Activated T-cell treated with anti-CD3 and anti-CD28 coated beads, Interleukin-2, amount 50 U/mL, for 72 hours (primary cell): ENCODE data around the gene MOB3A. TPM values are rescaled to one million over a fixed set of nuclear protein-coding genes. Genes with fewer than 3 reads are reported as not detected.
"Not testable (repeated sequence)": the region's sequence is repeated elsewhere in the genome, so short reads cannot be mapped to it uniquely, and the experiment has no call there.

ENCODE experiments used
- ATAC-seq, 2 donors: fragments of 150-1000 bp; cut with Tn5 transposase; replicated peaks in 1 of 2; 2 replicates each; pipeline ENCODE4 v1.10.0; 2021; ENCODE audit warnings: moderate library complexity in 2 of 2, mild to moderate bottlenecking in 1 of 2
- DNase-seq, 2 donors: peaks; one replicate each; pipeline ENCODE4 v3.0.0; 2021 to 2022; ENCODE audit warnings: mixed read lengths in 1 of 2
- H3K27ac Mint-ChIP-seq: one replicate; pipeline ENCODE4 v1.8.0; 2022; ENCODE audit warnings: mild to moderate bottlenecking, moderate library complexity, mixed read lengths
- H3K27me3 Mint-ChIP-seq: one replicate; pipeline ENCODE4 v1.8.0; 2022; ENCODE audit warnings: low read depth, mixed read lengths
- H3K36me3 Mint-ChIP-seq, 2 donors: one replicate each; pipeline ENCODE4 v1.8.0; 2022; ENCODE audit warnings: mixed read lengths in 2 of 2, mild to moderate bottlenecking in 1 of 2; ENCODE audit not compliant: insufficient read depth in 2 of 2
- H3K4me1 Mint-ChIP-seq: one replicate; pipeline ENCODE4 v1.8.0; 2022; ENCODE audit warnings: low read depth, mixed read lengths
- H3K4me3 Mint-ChIP-seq, 2 donors: one replicate each; pipeline ENCODE4 v1.8.0; 2022; ENCODE audit warnings: mild to moderate bottlenecking in 2 of 2, mixed read lengths in 2 of 2, moderate library complexity in 2 of 2
- H3K9me3 Mint-ChIP-seq, 2 donors: one replicate each; pipeline ENCODE4 v1.8.0; 2022; ENCODE audit warnings: mixed read lengths in 2 of 2
- total RNA-seq, 2 donors: library from RNA; stranded (reverse); gene quantifications; one replicate each; pipeline ENCODE4 v1.2.3, GENCODE V29; 2022

The MOB3A gene
- total RNA-seq, 2 donors from 2014 or later: 129 to 134 TPM

DNA sequence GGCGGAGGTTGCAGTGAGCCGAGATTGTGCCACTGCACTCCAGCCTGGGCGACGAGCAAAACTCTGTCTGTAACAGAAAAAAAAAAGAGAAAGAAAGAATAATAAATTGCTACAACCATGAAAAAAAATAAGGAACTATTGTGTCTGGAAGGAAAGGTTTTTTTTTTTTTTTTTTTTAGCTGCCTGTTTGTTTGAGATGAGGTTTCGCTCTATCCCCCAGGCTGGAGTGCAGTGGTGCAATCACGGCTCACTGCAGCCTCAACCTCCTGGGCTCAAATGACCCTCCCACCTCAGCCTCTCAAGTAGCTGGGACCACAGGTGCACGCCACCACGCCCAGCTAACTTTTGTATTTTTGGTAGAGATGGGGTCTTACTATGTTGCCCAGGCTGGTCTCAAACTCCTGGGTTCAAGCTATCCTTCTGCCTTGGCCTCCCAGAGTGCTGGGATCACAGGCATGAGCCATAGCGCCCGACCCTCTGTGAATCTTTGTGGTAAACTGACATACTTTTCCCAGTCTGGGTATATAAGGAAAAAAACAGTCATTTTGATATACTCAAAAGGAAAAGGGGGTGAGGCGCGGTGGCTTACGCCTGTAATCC is 4.1 kb downstream of the MOB3A start:
- not testable (repeated sequence) for ATAC-seq, H3K9me3 Mint-ChIP-seq, DNase-seq, H3K27me3 Mint-ChIP-seq, H3K4me3 Mint-ChIP-seq, H3K27ac Mint-ChIP-seq
- Mint-ChIP-seq H3K4me1 (peaks cover 76% of the 10 kb centered on the region), H3K36me3 (peaks cover 10 to 12% of the 10 kb centered on the region in 2 donors)

DNA sequence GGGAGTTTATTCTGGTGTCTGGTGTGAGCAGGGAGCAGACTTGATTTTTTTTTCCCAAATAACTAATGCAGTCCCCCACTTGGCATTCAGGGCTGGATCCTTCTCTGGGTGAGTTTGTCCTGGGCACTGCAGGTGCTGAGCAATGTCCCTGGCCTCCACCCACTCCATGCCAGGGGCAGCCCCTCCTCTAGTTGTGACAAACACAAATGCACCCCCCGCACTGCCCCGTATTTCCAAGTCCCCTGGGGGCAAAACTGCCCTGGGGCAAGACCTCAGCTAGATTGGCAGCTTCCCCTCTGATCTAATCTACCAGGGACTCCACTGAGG is 6.4 kb downstream of the MOB3A start:
- no peak for DNase-seq
- Mint-ChIP-seq H3K27me3 (no peaks in the 10 kb centered on the region), H3K36me3 (peaks cover 10% of the 10 kb centered on the region in 2 donors), H3K4me3 (peak overlapping the region; percentile 88 to 90), H3K27ac (peak overlapping the region; percentile 82), H3K4me1 (peaks cover 89% of the 10 kb centered on the region), H3K9me3 (no peaks in the 10 kb centered on the region)
- ATAC-seq: no peak

DNA sequence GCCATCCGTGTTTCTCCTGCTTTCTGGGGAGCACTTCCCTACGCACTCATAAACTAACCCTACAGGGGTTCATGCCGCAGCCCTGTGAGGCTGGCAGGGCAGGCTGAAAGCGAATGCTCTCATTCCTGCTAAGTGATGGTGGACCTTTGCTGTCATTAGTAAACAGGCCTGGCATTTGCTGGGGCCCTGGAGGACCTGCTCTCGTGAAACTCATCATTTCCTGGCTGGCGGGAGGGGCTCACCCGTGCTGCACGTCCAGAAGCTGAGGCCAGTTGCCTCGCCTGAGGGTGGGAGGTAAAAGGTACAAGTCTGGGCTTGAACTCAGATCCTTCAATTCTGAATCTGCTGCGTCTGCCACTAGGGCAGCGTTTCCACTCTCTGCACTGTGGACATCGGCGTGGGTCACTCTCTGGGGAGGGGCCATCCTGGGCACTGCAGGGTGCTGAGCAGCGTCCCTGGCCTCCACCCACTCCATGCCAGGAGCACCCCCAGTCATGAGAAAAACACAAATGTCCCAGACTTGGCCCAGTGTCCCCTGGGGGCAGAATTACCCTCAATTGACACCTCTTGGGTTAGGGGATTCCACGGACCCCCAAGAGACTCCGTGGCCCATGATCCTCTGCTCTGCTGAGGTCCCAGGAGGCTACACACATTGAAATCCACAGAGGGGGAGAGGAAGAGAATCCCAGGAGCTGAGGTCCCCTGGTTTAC is 7.0 kb downstream of the MOB3A start:
- peak overlapping the region; percentile 70 to 90 for H3K4me3 Mint-ChIP-seq
- no peak for ATAC-seq
- no peaks in the 10 kb centered on the region for H3K27me3 Mint-ChIP-seq
- H3K9me3 Mint-ChIP-seq: no peaks in the 10 kb centered on the region
- peaks cover 84% of the 10 kb centered on the region for H3K4me1 Mint-ChIP-seq
- DNase-seq: no peak
- peak overlapping the region; percentile 38 for H3K27ac Mint-ChIP-seq
- peaks cover 4 to 5% of the 10 kb centered on the region in 2 donors for H3K36me3 Mint-ChIP-seq

DNA sequence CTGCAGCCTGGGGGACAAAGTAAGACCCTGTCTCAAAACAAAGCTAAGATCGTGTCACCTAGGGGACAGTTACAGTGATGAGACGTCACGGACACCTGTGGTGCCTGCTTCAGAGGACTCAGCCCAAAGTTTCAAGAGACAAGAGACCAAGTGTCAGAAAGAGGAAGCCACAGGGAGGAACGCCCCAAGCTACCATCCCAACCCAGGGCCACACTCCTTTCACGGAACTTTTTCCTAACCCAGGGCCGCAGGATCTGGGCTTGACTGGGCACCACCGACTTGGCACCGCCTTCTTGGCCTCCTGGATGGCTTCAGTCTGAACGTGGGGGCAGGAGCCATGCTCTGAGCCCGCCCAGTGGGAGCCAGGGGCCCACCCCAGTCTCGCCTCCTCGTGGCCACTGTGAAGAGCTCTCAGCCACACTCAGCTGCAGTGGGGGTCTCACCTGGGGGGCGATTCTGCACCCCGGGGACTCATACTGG is 8.5 kb downstream of the MOB3A start:
- Mint-ChIP-seq H3K36me3 (peaks cover 9 to 12% of the 10 kb centered on the region in 2 donors), H3K27me3 (no peaks in the 10 kb centered on the region), H3K27ac (peak overlapping the region; percentile 72), H3K4me3 (peak overlapping the region; percentile 72 to 85), H3K9me3 (no peaks in the 10 kb centered on the region), H3K4me1 (peaks cover 76% of the 10 kb centered on the region)
- DNase-seq (no peak), ATAC-seq (no peak)

DNA sequence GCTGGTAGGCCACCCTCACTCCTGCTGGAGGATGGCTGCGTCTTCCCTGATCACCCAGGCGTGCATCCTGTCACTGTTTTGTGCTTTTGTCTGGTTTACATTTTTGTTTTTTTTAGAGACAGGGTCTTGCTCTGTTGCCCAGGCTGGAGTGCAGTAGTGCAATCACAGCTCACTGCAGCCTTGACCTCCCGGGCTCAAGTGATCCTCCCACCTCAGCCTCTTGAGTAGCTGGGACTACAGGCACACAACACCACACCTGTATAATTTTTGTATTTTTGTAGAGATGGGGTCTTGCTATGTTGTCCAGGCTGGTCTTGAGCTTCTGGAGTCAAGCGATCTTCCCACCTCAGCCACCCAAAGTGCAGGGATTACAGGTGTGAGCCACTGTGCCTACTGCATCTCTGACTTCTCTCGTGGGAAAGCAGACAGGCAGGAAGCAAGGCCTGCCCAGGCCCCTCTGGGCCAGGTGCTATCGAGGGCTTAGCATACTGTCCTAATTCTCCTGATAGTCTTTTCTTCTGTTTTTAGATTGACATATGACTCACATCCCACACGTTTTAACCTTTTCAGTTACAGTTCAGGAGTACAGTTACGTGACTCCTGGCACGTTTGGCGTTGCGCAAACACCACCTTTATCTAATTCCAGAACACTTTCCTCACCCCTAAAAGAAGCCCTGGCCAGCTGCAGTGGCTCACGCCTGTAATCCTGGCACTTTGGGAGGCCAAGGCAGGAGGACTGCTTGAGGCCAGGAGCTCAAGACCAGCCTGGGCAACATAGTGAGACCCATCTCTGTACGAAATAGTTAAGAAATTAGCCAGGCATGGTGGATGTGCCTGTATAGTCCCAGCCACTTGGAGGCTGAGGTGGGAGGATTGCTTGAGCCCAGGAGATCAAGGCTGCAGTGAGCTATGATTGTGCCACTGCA is 9.2 kb downstream of the MOB3A start:
- DNase-seq, H3K9me3 Mint-ChIP-seq, H3K27me3 Mint-ChIP-seq: not testable (repeated sequence)
- Mint-ChIP-seq H3K4me3 (peak overlapping the region; percentile 72 to 85), H3K27ac (peak overlapping the region; percentile 72), H3K36me3 (peaks cover 9 to 13% of the 10 kb centered on the region in 2 donors), H3K4me1 (peaks cover 76% of the 10 kb centered on the region)
- ATAC-seq: peak; percentile 12 to 14

DNA sequence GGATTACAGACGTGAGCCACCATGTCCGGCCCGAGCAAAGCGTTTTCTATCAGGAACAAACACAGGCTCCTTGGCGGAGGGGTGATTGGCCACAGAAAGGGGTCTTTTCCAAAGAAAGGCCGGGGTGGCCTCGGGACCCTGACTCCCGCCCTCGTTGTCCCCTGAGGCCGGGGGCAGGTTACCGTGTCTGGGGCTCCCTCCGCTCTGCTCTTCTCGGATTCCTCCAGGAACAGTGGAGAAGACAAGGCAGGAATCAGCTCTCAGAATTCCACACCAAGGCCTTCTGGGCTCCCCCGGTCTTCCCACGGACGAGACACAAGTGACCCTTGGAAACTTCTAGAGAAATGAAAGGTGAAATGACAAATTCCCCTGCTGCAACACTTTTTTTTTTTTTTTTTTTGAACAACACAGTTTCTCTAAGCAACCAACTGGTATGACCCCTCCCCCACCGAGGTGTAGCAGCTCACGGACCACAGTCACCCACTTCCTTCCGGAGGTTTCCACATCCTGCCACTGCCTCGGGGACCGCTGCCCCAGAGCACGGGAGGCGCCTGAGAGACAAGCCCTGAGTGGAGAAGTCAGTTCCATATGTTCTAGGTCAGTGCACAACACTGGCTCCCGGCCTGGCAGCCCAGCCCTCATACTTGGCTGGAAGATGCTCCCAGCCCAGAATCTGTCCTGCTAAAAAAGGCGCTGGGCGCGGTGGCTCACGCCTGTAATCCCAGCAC is 11.0 kb downstream of the MOB3A start:
- H3K36me3 Mint-ChIP-seq: peaks cover 9 to 19% of the 10 kb centered on the region in 2 donors
- peaks cover 83% of the 10 kb centered on the region for H3K4me1 Mint-ChIP-seq
- H3K27ac Mint-ChIP-seq: peak overlapping the region; percentile 99
- peak overlapping the region; percentile 99 to 100 for H3K4me3 Mint-ChIP-seq
- no peaks in the 10 kb centered on the region for H3K27me3 Mint-ChIP-seq
- DNase-seq (peak; percentile 95 to 97), ATAC-seq (peak; percentile 76 to 85)
- no peaks in the 10 kb centered on the region for H3K9me3 Mint-ChIP-seq

DNA sequence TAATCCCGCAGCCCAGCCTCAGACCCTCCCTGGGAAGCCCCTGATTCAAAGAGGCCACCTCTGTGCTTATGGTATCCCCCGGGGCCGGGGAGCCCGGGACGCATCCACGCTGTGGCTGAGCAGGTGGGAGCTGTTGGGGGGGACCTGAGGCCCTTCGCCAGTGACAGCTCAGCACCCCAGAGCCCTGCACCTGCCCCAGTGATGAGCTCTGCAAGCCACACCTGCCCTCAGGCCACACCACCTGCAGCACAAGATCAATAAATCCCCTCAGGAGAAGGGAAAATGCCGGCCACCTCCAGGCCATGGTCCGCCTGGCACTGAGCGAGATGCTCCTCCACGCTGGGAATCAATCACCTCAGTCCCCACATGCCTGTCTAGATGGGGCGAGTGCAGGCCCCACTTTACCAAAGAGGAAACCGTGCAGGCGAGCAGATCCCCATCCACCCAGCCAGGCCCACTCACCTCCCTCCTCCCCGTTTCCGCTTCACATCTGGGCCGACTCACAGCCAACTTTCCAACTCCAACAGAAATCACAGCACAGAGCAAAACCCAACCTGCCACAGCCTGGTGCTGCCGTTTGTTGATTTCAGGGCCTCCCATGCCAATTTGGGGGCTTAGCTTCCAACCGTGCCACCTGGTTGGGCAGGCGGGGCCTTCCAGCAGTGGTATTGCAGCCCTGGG is 12.8 kb downstream of the MOB3A start:
- H3K27ac Mint-ChIP-seq: peak overlapping the region; percentile 99
- H3K4me1 Mint-ChIP-seq: peaks cover 75% of the 10 kb centered on the region
- DNase-seq: peak; percentile 71 to 72

DNA sequence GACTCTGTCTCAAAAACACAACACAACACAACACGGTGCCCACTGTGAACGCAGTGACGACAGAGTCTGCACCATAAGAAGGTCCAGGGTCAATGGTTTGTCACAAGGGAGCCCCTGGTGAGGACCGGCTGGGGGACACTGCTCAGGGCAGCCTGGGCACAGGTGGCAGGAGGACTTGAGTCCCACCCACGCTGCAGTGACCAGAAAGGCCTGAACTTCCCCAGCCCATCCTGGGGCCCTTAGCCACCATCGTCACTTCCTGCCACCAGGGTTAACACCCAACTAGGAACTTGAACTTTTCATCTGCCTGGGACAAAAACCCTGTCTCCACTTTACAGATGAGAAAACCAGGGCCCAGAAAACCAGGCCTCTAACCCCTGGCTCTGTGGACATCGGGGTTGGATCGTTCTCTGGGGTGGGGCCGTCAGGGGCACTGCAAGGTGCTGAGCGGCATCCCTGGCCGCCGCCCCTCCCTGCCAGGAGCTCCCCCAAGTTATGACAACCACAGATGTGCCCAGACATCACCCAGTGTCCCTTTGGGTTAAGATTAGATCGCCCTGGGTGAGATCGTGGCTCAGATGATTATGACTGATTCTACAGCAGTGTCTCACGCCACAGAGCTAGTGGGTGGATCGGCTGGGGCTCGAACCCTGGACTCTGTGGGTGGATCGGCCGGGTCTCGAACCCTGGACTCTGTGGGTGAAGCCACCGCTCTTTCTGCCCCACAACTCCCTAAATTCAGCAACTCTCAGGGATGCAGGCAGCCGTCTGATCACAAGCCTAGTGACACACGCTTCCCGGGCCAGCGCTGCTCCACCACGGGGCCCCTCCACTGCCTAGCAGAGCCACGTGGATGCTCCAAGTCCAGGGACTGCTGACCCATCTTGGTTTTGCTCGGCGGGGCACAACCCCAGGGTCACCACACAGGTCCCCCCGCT is 14.0 kb downstream of the MOB3A start:
- Mint-ChIP-seq H3K9me3 (no peaks in the 10 kb centered on the region), H3K4me3 (peak overlapping the region; percentile 99 to 100), H3K27me3 (no peaks in the 10 kb centered on the region), H3K4me1 (peaks cover 63% of the 10 kb centered on the region), H3K36me3 (peaks cover 9 to 30% of the 10 kb centered on the region in 2 donors), H3K27ac (peak overlapping the region; percentile 99)
- peak; percentile 27 to 54 for ATAC-seq
- DNase-seq: peak; percentile 61 to 73

More for the DNA sequence above, 12.8 kb downstream of the MOB3A start:
- Mint-ChIP-seq H3K9me3 (no peaks in the 10 kb centered on the region), H3K4me3 (peak overlapping the region; percentile 99 to 100), H3K27me3 (no peaks in the 10 kb centered on the region), H3K36me3 (peaks cover 9 to 24% of the 10 kb centered on the region in 2 donors)
- peak; percentile 28 to 48 for ATAC-seq

DNA sequence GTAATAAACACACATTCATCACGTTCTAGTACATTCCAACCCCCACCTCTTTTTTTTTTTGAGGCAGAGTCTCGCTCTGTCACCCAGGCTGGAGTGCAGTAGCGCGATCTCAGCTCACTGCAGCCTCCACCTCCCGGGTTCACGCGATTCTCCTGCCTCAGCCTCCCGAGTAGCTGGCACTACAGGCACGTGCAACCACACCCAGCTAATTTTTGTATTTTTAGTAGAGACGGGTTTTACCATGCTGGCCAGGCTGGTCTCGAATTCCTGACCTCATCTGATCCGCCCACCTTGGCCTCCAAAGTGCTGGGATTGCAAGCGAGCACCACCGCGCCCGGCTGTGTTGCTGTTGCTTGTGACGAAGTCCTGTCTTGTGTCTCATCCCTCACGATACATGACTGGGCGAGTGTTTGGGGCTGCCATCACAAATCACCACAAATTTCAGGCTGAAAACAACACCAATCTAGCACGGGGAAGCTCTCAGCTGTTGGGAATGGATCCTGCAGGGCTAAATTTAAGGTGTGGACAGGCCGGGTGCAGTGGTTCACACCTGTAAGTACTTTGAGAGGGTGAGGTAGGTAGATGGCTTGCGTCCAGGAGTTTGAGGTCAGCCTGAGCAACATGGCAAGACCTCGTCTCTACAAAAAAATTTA is 15.7 kb downstream of the MOB3A start:
- H3K36me3 Mint-ChIP-seq: peaks cover 9 to 35% of the 10 kb centered on the region in 2 donors

DNA sequence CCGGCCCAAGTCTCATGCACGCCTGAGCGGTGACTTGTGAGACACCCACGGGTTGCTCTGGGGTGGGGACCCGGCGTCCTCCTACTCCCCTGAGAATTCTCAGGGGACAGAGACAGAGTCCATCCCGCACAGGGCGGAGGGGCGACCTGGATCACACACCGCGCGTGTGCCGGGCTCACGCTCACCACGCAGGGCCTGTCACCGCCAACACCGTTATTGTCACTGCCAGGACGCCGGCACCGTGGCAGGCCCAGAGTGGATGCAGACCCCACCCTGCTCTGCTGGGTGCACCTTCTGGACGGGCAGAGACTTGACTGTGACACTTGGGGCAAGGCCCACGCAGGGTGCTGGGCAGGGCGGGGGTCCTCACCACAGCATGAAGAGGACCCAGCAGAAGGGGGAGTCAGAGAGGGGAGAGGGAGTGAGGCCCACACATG is 16.2 kb downstream of the MOB3A start:
- Mint-ChIP-seq H3K27ac (peak overlapping the region; percentile 94), H3K36me3 (peaks cover 5 to 34% of the 10 kb centered on the region in 2 donors), H3K4me1 (peaks cover 45% of the 10 kb centered on the region), H3K27me3 (no peaks in the 10 kb centered on the region), H3K4me3 (peak overlapping the region; percentile 99 to 100), H3K9me3 (no peaks in the 10 kb centered on the region)
- no peak for ATAC-seq
- no peak for DNase-seq

More for the DNA sequence above, 15.7 kb downstream of the MOB3A start:
- peak overlapping the region; percentile 94 for H3K27ac Mint-ChIP-seq
- no peaks in the 10 kb centered on the region for H3K27me3 Mint-ChIP-seq
- peak overlapping the region; percentile 99 to 100 for H3K4me3 Mint-ChIP-seq
- peaks cover 46% of the 10 kb centered on the region for H3K4me1 Mint-ChIP-seq
- H3K9me3 Mint-ChIP-seq: no peaks in the 10 kb centered on the region
- ATAC-seq (no peak), DNase-seq (no peak)
